K562 (cell line): ENCODE measurements around the gene DST. TPM values are rescaled to one million over a fixed set of nuclear protein-coding genes. Genes with fewer than 3 reads are reported as not detected.

Experiments
- ATAC-seq: fragments of 200-7000 bp; cut with Tn5 transposase; 3 replicates; pipeline ENCODE4 v1.9.1; 2020; ENCODE audit warnings: moderate library complexity
- BruUV-seq: library from RNA; stranded (reverse); fragments of 400-500 nt; replicated peaks from 2 replicates; lab custom pipeline; 2021; lab: Mats Ljungman, UMichigan
- CTCF ChIA-PET: fragments of 300-600 bp; formaldehyde crosslinking; extraction: SDS; loops from one replicate; lab custom pipeline; 2021; ENCODE audit warnings: low intra/inter-chr PET ratio; lab: Yijun Ruan, JAX
- POLR2A ChIA-PET: fragments of 300-600, 350-650 bp; sonication (Branson Sonifier 250); formaldehyde crosslinking; extraction: SDS; loops from one replicate; lab custom pipeline; 2021; ENCODE audit warnings: antibody characterized with exemption, inconsistent platforms; lab: Yijun Ruan, JAX
- DNase-seq, 4 experiments: peaks; one replicate each; pipeline versions ENCODE4 v3.0.0 to v3.0.0-alpha.2; 2011 to 2018; ENCODE audit warnings: low spot score in 3 of 4, mixed read lengths in 3 of 4; ENCODE audit errors: extremely low read depth in 1 of 4
- FAIRE-seq: peaks from 2 replicates; lab custom pipeline; 2011; peaks lifted over from hg19 to GRCh38; lab: Jason Lieb, UNC
- H2AFZ ChIP-seq: 2 replicates; pipeline ENCODE4 v1.6.0; 2011; ENCODE audit warnings: low read depth, low read length, control low read depth, inconsistent platforms
- H3K27ac ChIP-seq: fragments of 200-600 bp; 3 replicates; pipeline ENCODE4 v1.8.0; 2011; ENCODE audit warnings: low read depth, mild to moderate bottlenecking, control low read depth, inconsistent platforms, low read length, moderate library complexity, mixed read lengths; ENCODE audit errors: extremely low read depth
- H3K27me3 ChIP-seq, 2 experiments: fragments of 300-600 bp in 1 of 2; 2 replicates in 1 of 2; 3 replicates in 1 of 2; pipeline versions ENCODE4 v1.6.0 to v1.8.0; 2011; ENCODE audit warnings: inconsistent platforms in 2 of 2, low read length in 2 of 2, mild to moderate bottlenecking in 1 of 2, mixed read lengths in 1 of 2, moderate library complexity in 1 of 2; ENCODE audit not compliant: control insufficient read depth in 2 of 2, insufficient read depth in 2 of 2
- H3K36me3 ChIP-seq: fragments of 300-600 bp; 3 replicates; pipeline ENCODE4 v1.8.0; 2011; ENCODE audit warnings: mild to moderate bottlenecking, low read length, inconsistent platforms; ENCODE audit not compliant: control insufficient read depth, insufficient read depth
- H3K4me1 ChIP-seq, 2 experiments: fragments of 200-600 bp in 1 of 2; replicated peaks in 1 of 2; 2 replicates in 1 of 2; 3 replicates in 1 of 2; pipeline versions ENCODE4 v1.5.1 to v1.8.0; 2011; ENCODE audit warnings: inconsistent platforms in 2 of 2, low read length in 2 of 2, mild to moderate bottlenecking in 1 of 2, mixed read lengths in 1 of 2, moderate library complexity in 1 of 2; ENCODE audit not compliant: control insufficient read depth in 2 of 2, insufficient read depth in 2 of 2
- H3K4me2 ChIP-seq: 2 replicates; pipeline ENCODE4 v1.6.1; 2011; ENCODE audit warnings: low read length, control low read depth, inconsistent platforms, mixed read lengths; ENCODE audit not compliant: insufficient read depth
- H3K4me3 ChIP-seq: fragments of 200-600 bp; sonication (generic), shearing (Covaris generic); 2 replicates; pipeline ENCODE4 v1.5.1; 2016; ENCODE audit warnings: control low read depth, inconsistent platforms
- H3K79me2 ChIP-seq: fragments of 200-600 bp; 3 replicates; pipeline ENCODE4 v1.8.0; 2011; ENCODE audit warnings: low read length, inconsistent platforms; ENCODE audit not compliant: control insufficient read depth, insufficient read depth
- H3K9ac ChIP-seq, 2 experiments: 2 replicates each; pipeline versions ENCODE4 v1.6.0 to v1.6.1; 2011; ENCODE audit warnings: low read depth in 2 of 2, low read length in 2 of 2, control low read depth in 1 of 2, inconsistent platforms in 1 of 2, mild to moderate bottlenecking in 1 of 2, mixed read lengths in 1 of 2; ENCODE audit not compliant: insufficient read depth in 1 of 2
- H3K9me1 ChIP-seq: one replicate; pipeline ENCODE4 v1.6.0; 2011; ENCODE audit warnings: inconsistent platforms, mild to moderate bottlenecking, low read length, moderate library complexity; ENCODE audit not compliant: control insufficient read depth, insufficient read depth
- H3K9me3 ChIP-seq: replicated peaks from 2 replicates; pipeline ENCODE4 v1.5.1; 2011; ENCODE audit warnings: low read depth, low read length, inconsistent platforms; ENCODE audit not compliant: control insufficient read depth, insufficient read depth
- H4K20me1 ChIP-seq: replicated peaks from 2 replicates; pipeline ENCODE4 v1.6.1; 2011; ENCODE audit warnings: low read length, inconsistent platforms, mixed read lengths; ENCODE audit not compliant: control insufficient read depth, insufficient read depth
- C11orf30 ChIP-seq: fragments of 450-650 bp; IDR thresholded peaks from 2 replicates; pipeline ENCODE4 v1.6.1; 2016; ENCODE audit warnings: low read depth, mild to moderate bottlenecking
- FOXA3 ChIP-seq, 2 experiments: fragments of 450-650 bp in 1 of 2; sonication (generic) in 1 of 2; formaldehyde crosslinking; IDR thresholded peaks in 1 of 2; conservative IDR thresholded peaks in 1 of 2; 2 replicates each; pipeline versions ENCODE4 v1.4.0 to v1.8.0; 2020 to 2022; ENCODE audit warnings: mild to moderate bottlenecking in 2 of 2, missing genetic modification reagents in 1 of 2
- MAFG ChIP-seq: fragments of 450-650 bp; conservative IDR thresholded peaks from 2 replicates; pipeline ENCODE4 v1.6.1; 2016; ENCODE audit warnings: missing genetic modification characterization, missing compliant biosample characterization
- U2AF2 ChIP-seq: fragments of 200-400 bp; formaldehyde crosslinking; optimal IDR thresholded peaks from 2 replicates; pipeline ENCODE3; 2017; ENCODE audit warnings: low read depth, mild to moderate bottlenecking, low read length
- ZNF316 ChIP-seq: fragments of 450-650 bp; IDR thresholded peaks from 2 replicates; pipeline ENCODE4 v1.6.1; 2016
- WGBS: fragments of 100-300 bp; shearing (Covaris generic); methylation state at CpG from one replicate; pipeline ENCODE4 v1.1.6; 2016; ENCODE audit warnings: low coverage, mixed read lengths; ENCODE audit not compliant: insufficient coverage; ENCODE audit errors: missing lambda C conversion rate; 5-methylcytosine and 5-hydroxymethylcytosine counted together
- in situ Hi-C: fragments of 300-500 bp; cut with MboI; formaldehyde crosslinking; loops from 4 replicates; pipeline ENCODE4 v1.15.0; 2018; ENCODE audit warnings: inconsistent platforms, mixed read lengths
- intact Hi-C: fragments of 100-400 bp; cut with micrococcal nuclease; formaldehyde crosslinking; loops from 2 replicates; pipeline ENCODE4 v1.14.2; 2022
- polyA plus RNA-seq, 8 experiments: library from polyadenylated mRNA; depleted of rRNA in 4 of 8; stranded (reverse) in 5 of 8; unstranded in 3 of 8; fragments of >200 nt; fragmentation: Nextera tagmentation in 2 of 8; fragmentation: Illumina TruSeq in 1 of 8; extraction: Ambion mirVana in 2 of 8; extraction: Trizol in 1 of 8; gene quantifications; 2 replicates each; pipeline versions ENCODE4 v1.2.1 to v1.2.3, GENCODE V29; 2011 to 2014; ENCODE audit warnings: inconsistent platforms in 1 of 8, missing spikeins in 1 of 8
- total RNA-seq, 7 experiments: library from RNA; depleted of rRNA in 6 of 7; stranded (reverse); fragments of >200 nt in 6 of 7; fragmentation: Illumina TruSeq in 2 of 7; extraction: Trizol in 2 of 7; gene quantifications; 2 replicates each; pipeline versions ENCODE4 v1.2.1 to v1.2.3, GENCODE V29; 2011 to 2021; ENCODE audit warnings: low replicate concordance in 1 of 7
- TF ChIP-seq, protein P1 (sequence below): fragments of 200-800 bp; sonication (Bioruptor generic); IDR thresholded peaks from 2 replicates; pipeline ENCODE4 v1.6.1; 2017; ENCODE audit warnings: missing genetic modification characterization, missing compliant biosample characterization

Gene DST
- total and polyA plus RNA-seq, 9 of the 15 experiments (the other 6 are each of a cell fraction or from before 2014, with no cell fraction given) = 5.2 to 21.9 (median 13.3) TPM

DNA sequence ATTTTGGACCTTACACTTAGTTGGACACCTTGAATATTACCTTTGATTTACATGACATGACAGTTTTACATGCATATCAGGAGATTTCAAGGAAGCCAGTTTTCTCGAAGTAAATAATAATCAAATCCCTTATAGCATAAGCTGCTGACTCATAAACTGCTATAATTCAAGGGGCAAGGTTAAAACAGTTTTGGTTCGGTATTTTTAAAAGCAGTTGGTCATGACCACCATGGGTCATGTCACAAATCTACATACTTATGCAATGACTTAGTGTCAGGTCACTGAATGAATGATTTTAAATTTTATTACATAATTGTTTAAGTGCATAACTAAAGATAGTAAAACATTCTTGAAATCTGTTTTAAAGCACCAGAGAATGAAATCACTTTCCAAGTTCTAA lies 158.0 kb downstream of the DST start:
- DNase-seq = no peak
- no peaks in the 10 kb centered on the region for H3K79me2 ChIP-seq
- no peaks in the 10 kb centered on the region for H3K9me1 ChIP-seq
- no peaks in the 10 kb centered on the region for H3K4me1 ChIP-seq
- H3K4me2 ChIP-seq = no peak overlapping the region
- no peak for ATAC-seq
- H3K36me3 ChIP-seq = peaks cover 4% of the 10 kb centered on the region; the same call in 1 of the 3 replicates
- H4K20me1 ChIP-seq = no peaks in the 10 kb centered on the region
- intact Hi-C loops (no loop called here), in situ Hi-C loops (no loop called here)
- no peak overlapping the region for H2AFZ ChIP-seq
- CTCF ChIA-PET = no interaction called here
- POLR2A ChIA-PET = no interaction called here
- BruUV-seq = no TSS peak
- no peaks in the 10 kb centered on the region for H3K27me3 ChIP-seq
- 39% methylated on average over 2 of the region's 2 CpGs for WGBS
- peak; percentile 41 for TF ChIP-seq C11orf30
- no peak for TF ChIP-seq U2AF2
- TF ChIP-seq FOXA3 (CRISPR knock-in tag; conservative IDR thresholded peaks at IDR 0.05 in 1 of 2, IDR thresholded peaks at IDR 0.05 in 1 of 2) = no peak
- peak; percentile 57 for TF ChIP-seq ZNF316
- TF ChIP-seq, protein P1, sequence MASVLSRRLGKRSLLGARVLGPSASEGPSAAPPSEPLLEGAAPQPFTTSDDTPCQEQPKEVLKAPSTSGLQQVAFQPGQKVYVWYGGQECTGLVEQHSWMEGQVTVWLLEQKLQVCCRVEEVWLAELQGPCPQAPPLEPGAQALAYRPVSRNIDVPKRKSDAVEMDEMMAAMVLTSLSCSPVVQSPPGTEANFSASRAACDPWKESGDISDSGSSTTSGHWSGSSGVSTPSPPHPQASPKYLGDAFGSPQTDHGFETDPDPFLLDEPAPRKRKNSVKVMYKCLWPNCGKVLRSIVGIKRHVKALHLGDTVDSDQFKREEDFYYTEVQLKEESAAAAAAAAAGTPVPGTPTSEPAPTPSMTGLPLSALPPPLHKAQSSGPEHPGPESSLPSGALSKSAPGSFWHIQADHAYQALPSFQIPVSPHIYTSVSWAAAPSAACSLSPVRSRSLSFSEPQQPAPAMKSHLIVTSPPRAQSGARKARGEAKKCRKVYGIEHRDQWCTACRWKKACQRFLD (CRISPR knock-in tag) = no peak
- TF ChIP-seq MAFG (tag) = peak; percentile 42
- no peak overlapping the region for H3K4me3 ChIP-seq
- no peak for FAIRE-seq
- no peaks in the 10 kb centered on the region for H3K9me3 ChIP-seq
- H3K9ac ChIP-seq = no peak overlapping the region
- H3K27ac ChIP-seq = no peak overlapping the region
